ENCODE results near the gene EDIL3.

DNA sequence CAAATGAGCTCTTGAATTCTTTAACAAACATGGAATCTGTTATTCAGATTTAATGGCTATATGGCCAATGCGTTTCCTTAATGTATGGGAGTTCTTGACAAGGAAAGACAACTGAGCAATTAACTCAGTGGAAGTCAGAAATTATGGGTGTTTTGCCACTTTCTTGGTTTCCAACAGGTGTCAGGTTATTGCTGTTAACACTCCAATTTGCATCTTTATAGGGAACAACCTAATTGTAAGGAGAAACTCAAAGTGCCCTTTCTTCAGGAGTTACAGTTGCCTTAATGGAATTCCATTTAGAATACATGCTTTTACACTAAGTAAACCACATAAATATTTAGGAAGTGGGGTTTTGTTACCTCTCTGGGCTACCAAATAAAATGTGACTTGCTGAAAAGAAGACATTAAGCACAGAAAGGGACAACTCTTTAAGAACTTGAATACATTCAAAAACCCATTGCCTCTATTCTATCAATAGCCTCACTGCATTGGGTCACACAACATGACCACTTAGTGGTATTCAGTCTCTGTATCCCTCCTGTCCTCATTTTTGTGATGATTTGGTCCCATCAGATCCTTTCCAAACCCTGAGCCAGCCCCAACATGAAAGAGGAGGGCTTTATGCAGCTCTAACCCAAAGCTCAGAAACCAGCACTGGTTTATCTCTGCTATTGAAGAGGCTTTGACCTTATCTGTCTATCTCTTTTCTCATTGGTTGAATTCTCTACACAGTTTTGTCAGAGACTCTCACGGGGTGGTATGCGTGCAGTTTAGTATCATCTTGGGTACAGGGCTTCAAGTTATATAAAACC is 118.7 kb downstream of the EDIL3 start:
- TF ChIP-seq FOXK1 (CRISPR knock-in tag; IDR thresholded peaks at IDR 0.05; ENCODE audit: borderline replicate concordance, low read depth) = no peak
- TF ChIP-seq TP53 (CRISPR knock-in tag; conservative IDR thresholded peaks at IDR 0.05) = no peak
- TF ChIP-seq ATF1 (CRISPR knock-in tag; IDR thresholded peaks at IDR 0.05) = no peak
- TF ChIP-seq ZFP37 (CRISPR knock-in tag; IDR thresholded peaks at IDR 0.05; ENCODE audit: borderline replicate concordance) = no peak
- TF ChIP-seq, protein P1, sequence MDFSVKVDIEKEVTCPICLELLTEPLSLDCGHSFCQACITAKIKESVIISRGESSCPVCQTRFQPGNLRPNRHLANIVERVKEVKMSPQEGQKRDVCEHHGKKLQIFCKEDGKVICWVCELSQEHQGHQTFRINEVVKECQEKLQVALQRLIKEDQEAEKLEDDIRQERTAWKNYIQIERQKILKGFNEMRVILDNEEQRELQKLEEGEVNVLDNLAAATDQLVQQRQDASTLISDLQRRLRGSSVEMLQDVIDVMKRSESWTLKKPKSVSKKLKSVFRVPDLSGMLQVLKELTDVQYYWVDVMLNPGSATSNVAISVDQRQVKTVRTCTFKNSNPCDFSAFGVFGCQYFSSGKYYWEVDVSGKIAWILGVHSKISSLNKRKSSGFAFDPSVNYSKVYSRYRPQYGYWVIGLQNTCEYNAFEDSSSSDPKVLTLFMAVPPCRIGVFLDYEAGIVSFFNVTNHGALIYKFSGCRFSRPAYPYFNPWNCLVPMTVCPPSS (IDR thresholded peaks at IDR 0.05) = no peak
- no peak for TF ChIP-seq POLR2A (IDR thresholded peaks at IDR 0.05; ENCODE audit: insufficient read depth in 1 of 2, low read depth in 2 of 2, low read length in 2 of 2)
- TF ChIP-seq, protein P2, sequence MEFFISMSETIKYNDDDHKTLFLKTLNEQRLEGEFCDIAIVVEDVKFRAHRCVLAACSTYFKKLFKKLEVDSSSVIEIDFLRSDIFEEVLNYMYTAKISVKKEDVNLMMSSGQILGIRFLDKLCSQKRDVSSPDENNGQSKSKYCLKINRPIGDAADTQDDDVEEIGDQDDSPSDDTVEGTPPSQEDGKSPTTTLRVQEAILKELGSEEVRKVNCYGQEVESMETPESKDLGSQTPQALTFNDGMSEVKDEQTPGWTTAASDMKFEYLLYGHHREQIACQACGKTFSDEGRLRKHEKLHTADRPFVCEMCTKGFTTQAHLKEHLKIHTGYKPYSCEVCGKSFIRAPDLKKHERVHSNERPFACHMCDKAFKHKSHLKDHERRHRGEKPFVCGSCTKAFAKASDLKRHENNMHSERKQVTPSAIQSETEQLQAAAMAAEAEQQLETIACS (CRISPR knock-in tag; IDR thresholded peaks at IDR 0.05) = no peak
- no peak for TF ChIP-seq ZBTB21 (CRISPR knock-in tag; IDR thresholded peaks at IDR 0.05)
- no peak for TF ChIP-seq CREB1 (IDR thresholded peaks at IDR 0.05)
- no peak for TF ChIP-seq CREB1 (CRISPR knock-in tag; IDR thresholded peaks at IDR 0.05)
- TF ChIP-seq, protein P3, sequence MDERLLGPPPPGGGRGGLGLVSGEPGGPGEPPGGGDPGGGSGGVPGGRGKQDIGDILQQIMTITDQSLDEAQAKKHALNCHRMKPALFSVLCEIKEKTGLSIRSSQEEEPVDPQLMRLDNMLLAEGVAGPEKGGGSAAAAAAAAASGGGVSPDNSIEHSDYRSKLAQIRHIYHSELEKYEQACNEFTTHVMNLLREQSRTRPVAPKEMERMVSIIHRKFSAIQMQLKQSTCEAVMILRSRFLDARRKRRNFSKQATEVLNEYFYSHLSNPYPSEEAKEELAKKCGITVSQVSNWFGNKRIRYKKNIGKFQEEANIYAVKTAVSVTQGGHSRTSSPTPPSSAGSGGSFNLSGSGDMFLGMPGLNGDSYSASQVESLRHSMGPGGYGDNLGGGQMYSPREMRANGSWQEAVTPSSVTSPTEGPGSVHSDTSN (CRISPR knock-in tag; IDR thresholded peaks at IDR 0.05) = no peak

Data from HepG2 (cell line).